ENCODE measurements around the gene AP2S1. TPM values are rescaled to one million over a fixed set of nuclear protein-coding genes. Genes with fewer than 3 reads are reported as not detected.

The AP2S1 gene
- total and polyA plus RNA-seq, 2 donors (not counting 3 experiments of a cell fraction or from before 2014, with no cell fraction given): 313 to 376 TPM

GRCh38 chr19:46887240-46887782, 36.7 kb upstream of the AP2S1 start:
- Histone ChIP-seq H3K27me3 (ENCODE audit: control insufficient read depth in 2 of 2, insufficient read depth in 2 of 2, low read length in 2 of 2) (no peaks in the 10 kb centered on the region), H2AFZ (ENCODE audit: low read depth, low read length) (no peak overlapping the region), H3K27ac (ENCODE audit: insufficient read depth, low read depth, low read length) (no peak overlapping the region), H3K9me3 (replicated peaks; ENCODE audit: control insufficient read depth, insufficient read depth, low read length) (no peaks in the 10 kb centered on the region), H3K4me3 (replicated peaks in 1 of 3; ENCODE audit: insufficient read depth in 1 of 3, low read depth in 1 of 3, low read length in 3 of 3) (no peak overlapping the region), H4K20me1 (replicated peaks; ENCODE audit: control insufficient read depth, extremely low read depth, insufficient read depth, low read length) (no peaks in the 10 kb centered on the region), H3K9ac (replicated peaks; ENCODE audit: extremely low read depth, insufficient read depth, low read length) (no peak overlapping the region), H3K4me2 (ENCODE audit: insufficient read depth, low read length) (no peak overlapping the region), H3K36me3 (ENCODE audit: control insufficient read depth in 2 of 2, extremely low read depth in 1 of 2, insufficient read depth in 2 of 2, low read length in 2 of 2) (no peaks in the 10 kb centered on the region), H3K79me2 (ENCODE audit: control insufficient read depth, insufficient read depth, low read length) (peaks cover 23% of the 10 kb centered on the region), H3K4me1 (ENCODE audit: control insufficient read depth, extremely low read depth, insufficient read depth, low read length) (no peaks in the 10 kb centered on the region), H3K9me1 (replicated peaks; ENCODE audit: control insufficient read depth, extremely low read depth, insufficient read depth, low read length) (no peaks in the 10 kb centered on the region)
- FAIRE-seq: no peak
- ChIA-PET POLR2A (no interaction called here), CTCF (interaction anchor here (0.9 kb wide), 1 partner anchor 103 kb away, joined by 3 read pairs; no protein-coding TSS in a partner anchor)
- intact Hi-C loops (cut with micrococcal nuclease) (no loop called here), dilution Hi-C loops (cut with MboI; ENCODE audit: extremely low pct_ligation_motif_present, low sequenced_read_pairs) (no loop called here)
- no peak for TF ChIP-seq CTCF (IDR thresholded peaks at IDR 0.05; ENCODE audit: extremely low read depth in 1 of 2, insufficient read depth in 1 of 2, low read depth in 1 of 2, low read length in 2 of 2)
- no peak for TF ChIP-seq FOS (IDR thresholded peaks at IDR 0.05; ENCODE audit: borderline replicate concordance, insufficient read depth, low read length)
- no peak for TF ChIP-seq MAX (IDR thresholded peaks at IDR 0.05; ENCODE audit: insufficient read depth, insufficient read length)
- no peak for TF ChIP-seq MYC (IDR thresholded peaks at IDR 0.05; ENCODE audit: low read depth, low read length)
- no peak for TF ChIP-seq EZH2 (IDR thresholded peaks at IDR 0.05; ENCODE audit: borderline replicate concordance, low read depth, low read length, severe bottlenecking)
- TF ChIP-seq POLR2A (IDR thresholded peaks at IDR 0.05; ENCODE audit: low read depth, low read length): no peak
- TF ChIP-seq GATA2 (IDR thresholded peaks at IDR 0.05; ENCODE audit: insufficient read depth, insufficient read length, low read depth, low read length): no peak
- TF ChIP-seq POLR2AphosphoS5 (IDR thresholded peaks at IDR 0.05; ENCODE audit: insufficient read depth, low read depth, low read length): no peak
- no peak for TF ChIP-seq JUN (IDR thresholded peaks at IDR 0.05; ENCODE audit: borderline replicate concordance, insufficient read depth, insufficient read length, low read depth)
- no peak for DNase-seq (ENCODE audit: low read depth, low spot score)
- no TSS peak for BruUV-seq (replicated peaks)

Measured in endothelial cell of umbilical vein (primary cell).